PC-9 (cell line): ENCODE measurements around the gene CFAP92.

Experiments used
- EZH2 ChIP-seq: fragments of 200-600 bp; sonication (generic); IDR thresholded peaks from 2 replicates; pipeline ENCODE4 v1.8.0; 2017; ENCODE audit warnings: antibody characterized with exemption, low read depth
- TF ChIP-seq, protein P1 (sequence below): fragments of 200-600 bp; sonication (generic); conservative IDR thresholded peaks from 2 replicates; pipeline ENCODE4 v1.6.1; 2017; ENCODE audit warnings: mixed run types, antibody characterized with exemption, mild to moderate bottlenecking, moderate library complexity

DNA sequence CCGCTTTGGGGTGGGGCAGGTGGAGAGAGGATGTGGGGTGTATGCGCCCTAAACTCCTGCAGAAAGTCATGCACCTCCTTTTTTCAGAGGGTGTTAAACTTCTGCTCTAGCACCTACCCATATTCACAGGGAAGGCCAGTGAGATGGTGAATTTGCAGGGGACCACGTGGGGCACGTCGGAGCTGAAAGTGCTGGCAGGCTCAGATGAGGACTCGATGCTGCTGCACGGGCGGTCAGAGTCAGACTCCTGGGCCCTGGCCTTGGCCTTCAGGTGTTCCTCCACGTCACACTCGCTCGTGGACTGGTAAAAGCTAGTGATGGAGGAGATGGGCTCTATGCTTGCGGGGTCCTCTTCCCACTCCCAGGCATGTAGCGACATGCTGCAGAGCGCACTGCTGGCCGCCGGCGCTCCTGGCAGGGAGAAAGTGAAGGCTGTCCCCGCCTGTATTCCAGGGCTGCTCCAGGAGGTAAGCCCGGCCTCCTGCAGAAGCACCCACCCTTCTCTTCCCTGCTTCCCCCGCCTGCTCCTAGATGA, 883 bp downstream of the CFAP92 start:
- TF ChIP-seq, protein P1, sequence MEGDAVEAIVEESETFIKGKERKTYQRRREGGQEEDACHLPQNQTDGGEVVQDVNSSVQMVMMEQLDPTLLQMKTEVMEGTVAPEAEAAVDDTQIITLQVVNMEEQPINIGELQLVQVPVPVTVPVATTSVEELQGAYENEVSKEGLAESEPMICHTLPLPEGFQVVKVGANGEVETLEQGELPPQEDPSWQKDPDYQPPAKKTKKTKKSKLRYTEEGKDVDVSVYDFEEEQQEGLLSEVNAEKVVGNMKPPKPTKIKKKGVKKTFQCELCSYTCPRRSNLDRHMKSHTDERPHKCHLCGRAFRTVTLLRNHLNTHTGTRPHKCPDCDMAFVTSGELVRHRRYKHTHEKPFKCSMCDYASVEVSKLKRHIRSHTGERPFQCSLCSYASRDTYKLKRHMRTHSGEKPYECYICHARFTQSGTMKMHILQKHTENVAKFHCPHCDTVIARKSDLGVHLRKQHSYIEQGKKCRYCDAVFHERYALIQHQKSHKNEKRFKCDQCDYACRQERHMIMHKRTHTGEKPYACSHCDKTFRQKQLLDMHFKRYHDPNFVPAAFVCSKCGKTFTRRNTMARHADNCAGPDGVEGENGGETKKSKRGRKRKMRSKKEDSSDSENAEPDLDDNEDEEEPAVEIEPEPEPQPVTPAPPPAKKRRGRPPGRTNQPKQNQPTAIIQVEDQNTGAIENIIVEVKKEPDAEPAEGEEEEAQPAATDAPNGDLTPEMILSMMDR: no peak
- no peak for TF ChIP-seq EZH2
